GM21367 (cell line): ENCODE measurements around the gene MAP2K5.

Experiments
- ATAC-seq: cut with Tn5 transposase; IDR thresholded peaks from one replicate; pipeline ENCODE4 v1.9.1; 2021; ENCODE audit not compliant: unreplicated experiment

MAP2K5 gene

DNA sequence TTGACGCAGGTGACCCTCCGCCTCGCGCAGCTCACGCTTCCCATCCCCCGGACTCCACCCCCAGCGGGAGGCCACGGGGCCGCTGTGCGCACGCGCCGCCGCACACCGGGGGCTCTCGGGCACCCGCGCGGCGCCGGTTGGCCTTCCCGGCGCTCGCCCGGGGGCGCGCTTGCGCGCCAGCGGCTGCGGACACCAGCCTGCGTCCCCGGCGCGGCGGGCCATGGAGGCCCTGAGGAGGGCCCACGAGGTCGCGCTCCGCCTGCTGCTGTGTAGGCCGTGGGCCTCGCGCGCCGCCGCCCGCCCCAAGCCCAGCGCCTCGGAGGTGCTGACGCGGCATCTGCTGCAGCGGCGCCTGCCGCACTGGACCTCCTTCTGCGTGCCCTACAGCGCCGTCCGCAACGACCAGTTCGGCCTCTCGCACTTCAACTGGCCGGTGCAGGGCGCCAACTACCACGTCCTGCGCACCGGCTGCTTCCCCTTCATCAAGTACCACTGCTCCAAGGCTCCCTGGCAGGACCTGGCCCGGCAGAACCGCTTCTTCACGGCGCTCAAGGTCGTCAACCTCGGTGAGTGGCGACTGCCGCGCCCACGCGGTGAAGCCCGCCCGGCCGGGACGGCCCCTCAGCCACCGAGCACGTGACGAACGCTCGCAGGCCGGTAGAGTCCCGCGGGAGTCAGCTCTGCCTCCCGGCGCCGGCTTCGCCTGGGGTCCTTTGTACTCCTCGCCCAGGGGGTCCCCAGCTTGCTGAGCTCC is 21.3 kb upstream of the MAP2K5 start, which contains the start of gene C15orf61:
TSS of gene C15orf61 (plus strand) at position 103 of the 754 bp plus-strand sequence. CDS start at position 221, 118 bp downstream.
- ATAC-seq = peak; percentile 58

DNA sequence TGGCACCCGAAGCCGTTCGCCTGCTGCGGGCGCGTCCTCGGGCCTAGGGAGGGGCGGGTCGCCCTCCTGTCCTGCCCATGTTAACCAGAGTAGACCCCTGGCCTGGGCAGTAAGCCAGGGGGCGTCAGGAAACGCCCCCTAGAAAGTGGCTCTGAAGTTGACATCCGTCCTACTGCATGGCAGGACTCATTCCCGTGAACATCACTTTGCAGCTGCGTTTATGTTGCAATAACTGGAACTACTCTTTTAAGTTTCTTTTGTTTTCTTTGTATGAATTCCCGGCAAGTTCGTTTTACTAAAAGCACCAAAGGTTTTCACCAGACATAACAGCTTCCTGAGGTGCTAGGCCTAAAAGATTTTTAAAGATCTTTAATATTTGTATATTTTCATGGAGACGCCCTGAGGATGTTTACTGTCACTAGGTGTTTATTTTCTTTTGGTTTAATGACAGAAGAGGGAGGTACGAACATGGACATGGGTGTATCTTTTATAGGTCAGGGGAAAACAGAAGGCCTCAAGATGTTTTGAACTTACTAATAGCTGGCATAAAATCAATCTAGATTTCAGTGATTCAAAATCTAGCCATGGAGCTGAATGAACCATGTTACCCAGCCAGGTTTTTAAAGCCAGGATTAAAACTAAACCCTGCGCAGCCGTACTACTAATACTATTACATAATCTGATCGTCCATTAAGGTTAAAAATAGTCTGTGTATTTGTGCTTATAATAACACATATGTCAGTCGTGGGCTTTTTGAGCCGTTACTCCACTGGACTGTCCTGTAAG is 20.5 kb upstream of the MAP2K5 start:
- ATAC-seq = peak; percentile 21

DNA sequence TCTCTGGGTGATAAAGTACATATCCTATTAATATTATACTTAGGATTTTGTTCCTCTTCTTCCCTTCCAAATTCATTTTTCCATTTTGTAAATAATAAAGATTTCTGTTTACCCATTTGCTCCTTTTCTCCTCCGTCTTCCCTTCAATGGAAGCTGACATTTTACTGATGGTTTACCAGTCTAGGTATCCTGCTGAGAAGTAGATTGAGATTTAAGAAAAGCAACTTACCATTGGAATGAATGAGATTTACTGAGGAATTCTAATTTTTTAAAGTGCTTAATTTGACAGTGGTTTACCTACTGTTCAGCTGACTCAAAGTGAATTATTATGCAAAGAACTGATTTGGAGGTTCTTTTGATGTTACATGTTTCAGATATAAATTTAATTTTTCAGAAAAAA is 19.2 kb upstream of the MAP2K5 start:
- no peak for ATAC-seq

DNA sequence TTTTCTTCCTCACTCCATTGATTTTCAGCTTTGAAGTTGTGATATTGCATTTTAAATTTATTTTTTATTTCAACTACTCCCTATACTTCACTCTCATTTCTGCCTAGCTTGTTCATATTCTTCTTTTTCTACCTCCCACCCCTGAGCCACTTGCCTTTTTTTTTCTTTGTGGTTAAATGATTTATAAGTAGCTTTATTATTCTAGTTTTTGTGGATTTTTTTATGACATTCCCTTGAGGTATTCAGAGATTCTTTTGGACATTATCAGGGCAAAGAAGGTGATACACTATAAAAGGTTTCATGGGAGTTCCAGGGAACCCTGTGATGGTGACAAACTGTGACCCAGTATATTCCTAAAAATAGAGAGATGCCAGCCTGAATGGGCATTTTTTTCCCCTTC is 18.3 kb upstream of the MAP2K5 start:
- no peak for ATAC-seq

DNA sequence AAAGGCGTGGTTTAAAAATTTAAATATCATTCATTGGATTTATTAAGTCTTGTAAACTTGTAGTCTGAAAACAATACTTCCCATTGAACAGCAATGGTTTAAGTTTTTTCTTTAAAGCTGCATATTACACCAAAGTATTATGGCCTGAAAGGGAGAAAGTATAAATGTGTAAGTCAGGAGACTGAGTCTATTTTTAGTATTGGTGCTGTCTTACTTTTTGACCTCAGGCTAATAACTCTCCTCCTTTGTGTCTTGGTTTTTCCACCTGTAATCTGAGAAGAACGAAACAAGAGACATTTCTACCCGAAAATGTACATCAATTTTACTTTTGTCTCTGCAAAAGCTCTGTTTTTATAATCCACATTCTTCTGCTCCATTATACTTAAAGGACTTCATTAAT is 14.0 kb upstream of the MAP2K5 start:
- no peak for ATAC-seq

DNA sequence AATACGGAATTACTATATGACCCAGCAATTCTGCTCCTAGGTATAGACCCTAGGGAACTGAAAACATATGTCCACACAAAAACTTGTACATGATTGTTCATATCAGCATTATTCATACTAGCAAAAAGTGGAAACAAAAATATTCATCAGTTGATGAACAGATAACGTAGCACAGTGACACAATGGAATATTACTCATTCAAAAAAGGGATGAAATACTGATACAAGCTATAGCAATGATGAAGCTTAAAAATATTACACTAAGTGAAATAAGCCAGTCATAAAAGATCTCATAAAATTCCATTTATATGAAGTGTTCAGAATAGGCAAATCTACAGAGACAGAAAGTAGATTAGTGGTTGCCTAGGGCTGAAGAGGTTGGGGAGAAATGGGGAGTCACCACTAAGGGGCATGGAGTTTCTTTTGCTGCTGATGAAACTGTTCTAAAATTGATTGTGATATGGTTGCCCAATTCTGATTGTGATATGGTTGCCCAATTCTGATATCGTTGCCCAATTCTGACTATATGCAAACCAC is 11.1 kb upstream of the MAP2K5 start:
- ATAC-seq = no peak

DNA sequence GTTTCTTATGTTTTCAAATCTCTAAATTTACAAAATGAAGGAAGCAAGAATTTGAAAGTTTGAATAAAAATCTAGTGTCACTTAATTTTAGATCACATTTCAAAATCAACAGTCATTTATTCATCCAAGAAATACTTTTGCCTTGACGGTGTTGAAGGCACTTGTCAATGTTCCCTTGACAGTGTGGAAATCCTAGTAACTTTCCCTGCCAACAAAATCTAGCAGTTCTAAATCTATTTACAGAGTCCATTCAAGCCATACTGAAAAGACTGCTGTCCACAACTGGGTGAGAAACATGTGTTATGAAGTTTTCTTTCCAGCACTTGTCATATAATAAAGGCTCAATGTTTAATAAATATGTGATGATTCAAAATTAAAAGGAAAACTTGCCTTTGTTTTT is 8.6 kb upstream of the MAP2K5 start:
- no peak for ATAC-seq

DNA sequence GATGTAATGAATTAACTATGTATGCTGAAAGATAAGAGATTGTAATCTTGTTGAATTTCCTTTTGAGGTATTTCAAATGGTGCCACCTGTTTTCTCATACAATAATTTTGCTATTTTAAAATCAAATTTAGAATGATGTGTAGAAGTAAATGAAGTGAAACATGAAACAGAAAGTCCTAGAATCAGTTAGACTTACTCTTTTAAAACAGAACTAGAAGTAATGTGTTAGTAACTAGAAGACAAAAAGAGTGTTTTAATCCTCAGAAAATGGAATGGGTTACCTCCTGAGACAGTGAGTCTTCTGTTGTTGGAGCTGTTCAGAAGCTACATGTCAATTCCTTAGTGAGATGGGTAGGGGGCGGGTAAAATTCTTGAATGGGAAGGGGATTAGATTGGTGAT is 8.1 kb upstream of the MAP2K5 start:
- ATAC-seq = no peak

DNA sequence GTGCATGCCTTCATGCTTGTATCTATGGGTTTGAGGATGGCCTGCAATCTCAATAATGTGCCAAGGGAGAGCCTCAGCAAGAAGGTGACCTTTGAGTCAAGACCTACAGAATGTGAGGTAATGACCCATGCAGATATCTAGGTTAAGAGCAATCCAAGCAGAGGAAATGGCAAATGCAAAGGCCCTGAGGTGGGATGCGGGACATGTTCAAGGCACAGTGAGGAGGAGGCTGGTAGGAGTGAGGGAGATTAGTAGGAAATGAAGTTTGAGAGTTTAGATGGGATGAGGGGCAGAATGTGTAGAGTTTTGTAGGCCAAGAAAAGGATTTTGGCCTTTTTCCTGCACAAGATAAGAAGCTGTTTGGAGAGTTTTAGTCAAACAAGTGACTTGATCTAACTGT is 4.7 kb upstream of the MAP2K5 start:
- no peak for ATAC-seq

DNA sequence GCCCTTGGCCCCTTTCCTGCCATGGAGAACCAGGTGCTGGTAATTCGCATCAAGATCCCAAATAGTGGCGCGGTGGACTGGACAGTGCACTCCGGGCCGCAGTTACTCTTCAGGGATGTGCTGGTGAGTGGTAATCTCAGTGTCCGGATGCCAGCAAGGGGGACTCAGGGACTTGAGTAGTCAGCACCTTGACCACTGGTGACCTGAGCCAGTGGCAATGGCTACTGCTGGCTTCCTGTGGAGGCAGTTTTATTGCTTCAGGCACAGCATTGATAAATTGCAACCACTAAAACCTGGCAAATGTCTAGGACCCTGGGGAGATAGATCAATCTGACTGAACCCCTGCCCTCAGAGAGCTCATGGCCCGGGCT is 830 bp downstream of the MAP2K5 start:
- ATAC-seq = no peak

DNA sequence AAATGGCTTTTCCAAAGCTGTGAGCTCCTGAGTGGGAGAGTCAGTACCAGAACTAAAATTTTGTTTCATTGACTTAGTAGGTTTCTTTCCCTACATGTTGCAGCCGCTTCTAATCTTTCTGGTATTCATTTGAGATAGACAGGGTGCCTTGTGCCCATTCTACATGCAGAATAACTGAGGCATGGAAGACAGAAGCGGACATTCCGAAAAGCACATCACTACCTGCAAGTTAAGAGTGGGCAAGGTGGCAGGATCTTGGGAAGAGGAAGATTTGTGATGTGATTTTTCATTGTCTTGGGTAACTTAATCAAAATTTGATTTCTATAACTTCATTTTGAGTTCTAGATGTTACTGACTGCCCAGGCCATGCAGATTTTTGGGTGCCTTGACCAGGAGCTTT is 2.0 kb downstream of the MAP2K5 start:
- ATAC-seq = no peak

DNA sequence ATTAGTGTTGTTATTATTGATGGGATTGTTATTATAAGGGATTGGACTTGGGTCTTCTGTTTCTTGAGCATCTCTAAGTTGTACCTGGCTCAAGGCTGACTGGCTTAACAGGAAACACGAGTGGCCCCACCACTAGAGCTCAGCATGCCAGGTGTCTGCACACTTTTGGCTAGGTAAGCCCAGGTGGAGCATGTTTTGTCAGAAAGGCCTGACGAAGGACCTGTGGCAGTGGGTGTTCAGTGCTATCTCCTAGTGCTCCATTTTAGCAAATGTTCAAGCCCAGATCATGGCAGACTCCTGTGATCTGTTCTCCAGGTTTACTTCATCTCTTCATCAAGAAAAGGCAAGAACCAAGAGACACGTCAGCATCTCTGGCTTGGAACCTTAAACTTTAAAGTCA is 3.4 kb downstream of the MAP2K5 start:
- no peak for ATAC-seq

DNA sequence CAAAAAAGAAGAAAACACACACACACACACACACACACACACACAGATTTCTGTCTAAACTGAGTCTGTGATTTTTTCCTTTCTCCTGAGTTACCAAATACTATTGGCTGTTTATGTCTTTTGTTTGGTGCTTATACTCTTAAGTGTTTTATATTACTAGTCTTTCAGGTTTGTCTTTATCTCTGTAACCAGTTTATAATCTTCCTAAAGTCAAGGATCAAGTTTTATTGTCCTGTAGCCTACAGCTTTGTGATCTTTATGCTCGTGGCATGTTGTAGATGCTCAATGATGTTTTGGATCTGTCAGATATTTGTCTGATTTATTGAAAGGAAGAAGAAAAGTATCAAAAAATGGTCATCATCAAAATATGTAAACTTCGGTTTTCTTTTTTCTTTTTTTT is 4.6 kb downstream of the MAP2K5 start:
- no peak for ATAC-seq

DNA sequence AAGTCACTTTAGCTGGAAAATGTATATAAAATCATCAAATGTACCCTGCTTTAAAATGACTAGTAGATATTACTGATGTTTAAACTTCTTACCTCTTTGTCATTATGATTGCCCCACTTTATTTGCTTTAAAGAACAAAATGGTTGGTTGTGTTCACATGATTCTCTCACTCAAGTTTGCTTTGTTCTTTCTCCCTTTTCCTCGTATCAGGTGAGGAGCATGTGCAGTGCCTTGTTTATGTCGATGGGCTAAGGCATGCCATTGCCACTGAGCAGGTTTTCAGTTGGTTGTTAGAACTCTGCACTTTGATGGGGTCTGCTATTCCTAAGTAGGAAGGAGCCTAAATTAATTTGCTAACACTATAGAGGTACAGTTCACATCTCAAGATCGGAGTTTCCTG is 5.3 kb downstream of the MAP2K5 start:
- no peak for ATAC-seq

DNA sequence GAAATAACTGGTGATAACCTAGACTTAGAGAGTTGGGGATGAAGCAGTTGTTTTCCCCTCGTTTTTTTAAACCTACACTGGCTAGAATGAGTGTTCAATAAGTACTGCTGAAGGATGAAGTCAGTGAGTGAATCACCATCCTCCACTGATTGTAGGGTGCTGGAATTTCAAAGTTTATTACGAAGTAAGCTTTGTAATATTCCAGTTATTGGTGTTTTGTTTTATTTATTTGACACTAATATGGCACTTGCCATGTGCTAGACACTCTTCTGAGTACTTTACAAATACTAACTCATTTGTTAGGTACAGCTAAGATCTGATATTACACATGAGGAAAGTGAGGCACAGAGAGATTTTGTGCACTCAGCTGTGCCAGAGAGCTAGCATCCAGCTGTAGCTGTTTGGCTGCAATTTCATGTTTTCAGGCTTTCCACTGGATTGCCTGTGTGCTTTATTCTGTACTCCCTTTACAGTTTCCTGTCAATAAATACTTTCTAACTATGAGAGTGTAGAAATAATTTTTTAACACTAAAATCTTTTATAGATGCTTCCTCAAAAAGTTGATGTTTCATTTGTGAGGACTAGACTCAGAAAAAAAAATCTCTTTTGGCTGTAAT is 5.8 kb downstream of the MAP2K5 start:
- ATAC-seq = no peak

DNA sequence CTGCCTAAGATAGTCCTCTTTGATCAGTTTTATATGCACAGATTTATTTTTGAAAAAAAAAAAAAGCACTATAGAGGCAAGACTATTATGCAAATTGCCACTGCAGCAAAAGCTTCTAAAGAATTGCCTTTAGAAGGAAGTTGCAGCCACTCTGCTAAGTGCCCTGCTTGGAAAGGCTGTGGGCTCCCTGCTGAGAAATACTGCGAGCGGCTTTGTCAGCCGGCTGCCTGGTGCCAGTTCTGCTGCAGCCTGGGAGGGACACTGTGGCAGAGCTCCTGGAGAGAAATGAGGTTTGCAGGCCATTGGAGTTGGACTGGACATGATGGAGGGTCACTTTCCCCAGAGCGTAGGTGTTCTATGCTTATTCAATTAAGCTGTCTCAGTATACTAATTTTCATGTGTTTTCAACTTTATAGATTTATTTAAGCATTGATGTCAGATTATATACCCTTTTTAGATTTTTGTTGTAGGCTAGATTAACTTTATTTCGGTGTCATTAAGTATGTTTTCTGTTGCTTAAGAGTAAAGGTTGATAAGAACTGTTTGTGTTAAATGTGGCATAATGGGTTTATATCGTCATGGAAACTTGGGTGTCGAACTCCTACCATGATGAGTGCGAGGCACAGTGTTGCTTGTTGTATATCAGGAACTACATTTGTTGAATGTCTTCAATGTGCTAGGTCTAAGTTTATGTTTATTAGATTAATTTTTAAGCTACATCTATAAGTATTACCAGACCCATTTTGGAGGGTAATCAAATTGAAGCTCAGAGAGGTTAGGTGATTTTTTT is 6.6 kb downstream of the MAP2K5 start:
- ATAC-seq = no peak

DNA sequence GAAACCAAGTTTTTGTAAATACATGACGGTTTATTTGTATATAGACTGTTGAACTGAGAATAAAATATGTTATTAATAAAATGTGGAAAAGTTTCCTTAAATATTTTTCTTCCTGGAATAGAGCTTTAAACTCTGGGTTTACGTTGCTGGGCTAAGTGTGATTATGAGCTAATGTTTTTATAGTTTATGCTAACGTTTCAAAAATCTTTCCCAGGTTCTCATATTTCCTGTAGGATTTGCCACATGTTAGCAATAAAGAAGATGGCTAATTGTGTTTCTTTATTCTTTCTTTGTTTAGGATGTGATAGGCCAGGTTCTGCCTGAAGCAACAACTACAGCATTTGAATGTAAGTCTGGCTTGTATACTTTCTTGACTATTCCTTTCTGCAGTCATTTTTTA is 7.2 kb downstream of the MAP2K5 start:
- no peak for ATAC-seq

DNA sequence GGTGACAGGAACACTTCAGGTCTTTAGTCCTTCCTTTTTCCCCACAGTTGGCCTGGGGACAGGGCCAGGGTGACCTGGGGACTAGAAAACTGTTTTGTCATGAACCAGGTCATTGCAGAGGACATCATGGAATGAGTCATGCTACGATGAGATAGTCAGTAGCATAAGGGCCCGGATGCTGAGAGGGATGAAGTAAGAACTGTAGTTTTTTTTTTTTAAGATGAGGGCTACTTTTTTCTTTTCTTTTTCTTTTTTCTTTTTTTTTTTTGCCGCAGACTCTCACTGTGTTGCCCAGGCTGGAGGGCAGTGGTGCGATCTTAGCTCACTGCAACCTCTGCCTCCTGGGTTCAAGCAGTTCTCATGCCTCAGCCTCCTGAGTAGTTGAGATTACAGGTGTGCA is 8.0 kb downstream of the MAP2K5 start:
- ATAC-seq = no peak

DNA sequence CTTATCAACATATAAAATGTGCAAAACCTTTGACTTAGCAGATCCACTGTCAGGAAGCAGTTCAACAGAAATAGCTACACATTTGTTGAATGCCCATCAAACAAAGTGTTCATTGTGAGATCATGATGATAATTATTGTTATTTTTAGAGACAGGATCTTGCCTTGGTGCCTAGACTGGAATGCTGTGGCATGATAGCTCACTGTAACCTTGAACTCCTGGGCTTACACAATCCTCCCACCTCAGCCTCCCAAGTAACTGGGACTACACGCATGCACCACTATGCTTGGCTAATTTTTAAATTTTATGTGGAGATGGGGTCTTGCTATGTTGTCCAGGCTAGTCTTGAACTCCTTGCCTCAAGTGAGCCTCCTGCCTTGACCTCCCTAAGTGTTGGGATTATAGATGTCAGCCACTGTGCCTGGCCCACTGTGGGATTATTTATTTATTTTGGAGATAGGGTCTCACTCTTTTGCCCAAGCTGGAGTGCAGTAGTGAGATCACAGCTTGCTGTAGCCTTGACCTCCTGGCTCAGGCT is 8.8 kb downstream of the MAP2K5 start:
- no peak for ATAC-seq

DNA sequence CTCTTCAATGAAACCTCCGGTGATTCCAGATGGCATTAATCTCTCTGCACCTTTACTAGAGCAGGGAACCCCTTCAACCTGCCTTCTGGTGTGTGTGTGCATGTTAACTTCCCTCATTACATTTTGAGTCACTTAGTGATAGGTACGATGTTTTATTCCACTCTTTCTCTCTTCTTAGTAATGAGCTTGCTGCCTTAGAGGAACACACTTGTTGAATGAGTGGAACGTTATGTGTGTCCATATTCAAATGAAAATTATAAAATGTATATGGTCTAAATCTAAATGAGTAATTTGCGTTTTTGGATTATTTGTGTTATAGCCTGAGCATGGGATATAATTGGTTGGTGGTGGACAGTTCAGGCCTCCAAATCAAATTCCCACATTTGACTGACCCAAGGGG is 12.1 kb downstream of the MAP2K5 start:
- no peak for ATAC-seq
